ENCODE results near the gene KIF1A. TPM values are rescaled to one million over a fixed set of nuclear protein-coding genes. Genes with fewer than 3 reads are reported as not detected.

KIF1A gene
- total and polyA plus RNA-seq, 10 of the 15 experiments (the other 5 are each of a cell fraction or from before 2014, with no cell fraction given) = 0.04 to 0.95 (median 0.06) TPM; not detected in 5

DNA sequence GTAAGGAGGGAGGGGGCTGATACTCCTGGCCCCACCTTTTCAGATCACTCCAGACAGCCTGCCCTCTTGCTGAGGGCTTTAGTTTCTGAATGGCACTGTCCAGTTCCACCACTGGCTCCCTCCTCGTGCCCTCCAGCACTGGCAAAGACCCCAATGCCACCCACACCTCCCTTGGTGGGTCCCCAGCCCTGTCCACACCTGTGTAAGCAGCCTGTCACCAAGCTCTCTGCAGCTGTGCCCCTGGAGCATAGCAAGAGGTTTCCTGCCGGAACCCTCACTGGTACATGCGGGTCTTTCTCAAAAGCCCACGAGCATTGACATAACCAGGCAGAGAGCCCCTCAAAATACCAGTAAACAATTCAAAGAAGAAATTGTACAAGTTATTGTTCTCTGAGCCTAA is 17.6 kb upstream of the KIF1A start:
- in situ Hi-C loops (cut with MboI) (loop anchor here (25.0 kb wide), 1 partner anchor 325 kb away; no protein-coding TSS in a partner anchor), intact Hi-C loops (cut with micrococcal nuclease; ENCODE audit: unreplicated experiment) (no loop called here)
- H3K4me1 ChIP-seq (ENCODE audit: control insufficient read depth, insufficient read depth, low read length) = no peaks in the 10 kb centered on the region
- H3K4me2 ChIP-seq (ENCODE audit: control insufficient read depth, insufficient read depth) = no peak overlapping the region
- H3K9ac ChIP-seq (ENCODE audit: control insufficient read depth, insufficient read depth, low read length) = no peak overlapping the region
- ChIA-PET POLR2A (no interaction called here), RAD21 (ENCODE audit: unreplicated experiment) (no interaction called here), SMC1A (ENCODE audit: uncharacterized antibody, unreplicated experiment) (no interaction called here), CTCF (no interaction called here)
- no peak overlapping the region for H2AFZ ChIP-seq (ENCODE audit: control insufficient read depth, low read depth, low read length)
- WGBS (ENCODE audit: insufficient coverage, insufficient replicate concordance, low lambda C conversion rate, missing lambda C conversion rate) = 42% methylated on average over 4 of the region's 4 CpGs
- no peaks in the 10 kb centered on the region; a peak in 2 of 4 replicates for H3K27me3 ChIP-seq (replicated peaks in 1 of 2; ENCODE audit: control insufficient read depth in 2 of 2, insufficient read depth in 2 of 2, low read length in 1 of 2)
- H3K9me3 ChIP-seq (replicated peaks; ENCODE audit: control insufficient read depth, insufficient read depth, low read length) = no peaks in the 10 kb centered on the region
- H3K79me2 ChIP-seq (ENCODE audit: control insufficient read depth, insufficient read depth, low read length) = no peaks in the 10 kb centered on the region
- BruUV-seq (replicated peaks) = no TSS peak
- ATAC-seq (no peak), FAIRE-seq (no peak), DNase-seq (ENCODE audit: low read depth, low spot score) (no peak)
- no peak overlapping the region for H3K27ac ChIP-seq (ENCODE audit: control insufficient read depth, insufficient read depth)
- H3K36me3 ChIP-seq (ENCODE audit: control insufficient read depth in 2 of 2, insufficient read depth in 2 of 2, low read length in 1 of 2) = no peaks in the 10 kb centered on the region
- no peaks in the 10 kb centered on the region for H4K20me1 ChIP-seq (ENCODE audit: control insufficient read depth, insufficient read depth)
- no peak overlapping the region for H3K4me3 ChIP-seq
- TF ChIP-seq SUZ12 (IDR thresholded peaks at IDR 0.05; ENCODE audit: unreplicated experiment) (no peak), YY1 (IDR thresholded peaks at IDR 0.05; ENCODE audit: low read depth, low read length) (no peak), ZNF622 (IDR thresholded peaks at IDR 0.05) (no peak), TARDBP (IDR thresholded peaks at IDR 0.05; ENCODE audit: borderline replicate concordance) (no peak), RCOR1 (conservative IDR thresholded peaks at IDR 0.05; ENCODE audit: low read depth, low read length) (no peak), GATAD2B (conservative IDR thresholded peaks at IDR 0.05; ENCODE audit: low read depth) (no peak), CREM (IDR thresholded peaks at IDR 0.05; ENCODE audit: low read depth) (no peak), MTA3 (IDR thresholded peaks at IDR 0.05; ENCODE audit: borderline replicate concordance, low read length) (no peak), HDAC2 (IDR thresholded peaks at IDR 0.05) (no peak), WRNIP1 (IDR thresholded peaks at IDR 0.05; ENCODE audit: borderline replicate concordance, low read depth, low read length) (no peak), SUPT20H (IDR thresholded peaks at IDR 0.05; ENCODE audit: borderline replicate concordance, control insufficient read depth, low read depth, low read length) (no peak), ZZZ3 (IDR thresholded peaks at IDR 0.05; ENCODE audit: control insufficient read depth, insufficient read length, low read depth) (no peak), EED (IDR thresholded peaks at IDR 0.05; ENCODE audit: low read depth) (no peak), FOXK2 (IDR thresholded peaks at IDR 0.05) (no peak)
- TF ChIP-seq, protein P1, sequence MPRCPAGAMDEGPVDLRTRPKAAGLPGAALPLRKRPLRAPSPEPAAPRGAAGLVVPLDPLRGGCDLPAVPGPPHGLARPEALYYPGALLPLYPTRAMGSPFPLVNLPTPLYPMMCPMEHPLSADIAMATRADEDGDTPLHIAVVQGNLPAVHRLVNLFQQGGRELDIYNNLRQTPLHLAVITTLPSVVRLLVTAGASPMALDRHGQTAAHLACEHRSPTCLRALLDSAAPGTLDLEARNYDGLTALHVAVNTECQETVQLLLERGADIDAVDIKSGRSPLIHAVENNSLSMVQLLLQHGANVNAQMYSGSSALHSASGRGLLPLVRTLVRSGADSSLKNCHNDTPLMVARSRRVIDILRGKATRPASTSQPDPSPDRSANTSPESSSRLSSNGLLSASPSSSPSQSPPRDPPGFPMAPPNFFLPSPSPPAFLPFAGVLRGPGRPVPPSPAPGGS (IDR thresholded peaks at IDR 0.05; ENCODE audit: borderline replicate concordance, insufficient read depth, low read depth, low read length, poor library complexity, severe bottlenecking) = no peak
- TF ChIP-seq, protein P2, sequence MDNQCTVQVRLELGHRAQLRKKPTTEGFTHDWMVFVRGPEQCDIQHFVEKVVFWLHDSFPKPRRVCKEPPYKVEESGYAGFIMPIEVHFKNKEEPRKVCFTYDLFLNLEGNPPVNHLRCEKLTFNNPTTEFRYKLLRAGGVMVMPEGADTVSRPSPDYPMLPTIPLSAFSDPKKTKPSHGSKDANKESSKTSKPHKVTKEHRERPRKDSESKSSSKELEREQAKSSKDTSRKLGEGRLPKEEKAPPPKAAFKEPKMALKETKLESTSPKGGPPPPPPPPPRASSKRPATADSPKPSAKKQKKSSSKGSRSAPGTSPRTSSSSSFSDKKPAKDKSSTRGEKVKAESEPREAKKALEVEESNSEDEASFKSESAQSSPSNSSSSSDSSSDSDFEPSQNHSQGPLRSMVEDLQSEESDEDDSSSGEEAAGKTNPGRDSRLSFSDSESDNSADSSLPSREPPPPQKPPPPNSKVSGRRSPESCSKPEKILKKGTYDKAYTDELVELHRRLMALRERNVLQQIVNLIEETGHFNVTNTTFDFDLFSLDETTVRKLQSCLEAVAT (IDR thresholded peaks at IDR 0.05) = no peak
- TF ChIP-seq, protein P3, sequence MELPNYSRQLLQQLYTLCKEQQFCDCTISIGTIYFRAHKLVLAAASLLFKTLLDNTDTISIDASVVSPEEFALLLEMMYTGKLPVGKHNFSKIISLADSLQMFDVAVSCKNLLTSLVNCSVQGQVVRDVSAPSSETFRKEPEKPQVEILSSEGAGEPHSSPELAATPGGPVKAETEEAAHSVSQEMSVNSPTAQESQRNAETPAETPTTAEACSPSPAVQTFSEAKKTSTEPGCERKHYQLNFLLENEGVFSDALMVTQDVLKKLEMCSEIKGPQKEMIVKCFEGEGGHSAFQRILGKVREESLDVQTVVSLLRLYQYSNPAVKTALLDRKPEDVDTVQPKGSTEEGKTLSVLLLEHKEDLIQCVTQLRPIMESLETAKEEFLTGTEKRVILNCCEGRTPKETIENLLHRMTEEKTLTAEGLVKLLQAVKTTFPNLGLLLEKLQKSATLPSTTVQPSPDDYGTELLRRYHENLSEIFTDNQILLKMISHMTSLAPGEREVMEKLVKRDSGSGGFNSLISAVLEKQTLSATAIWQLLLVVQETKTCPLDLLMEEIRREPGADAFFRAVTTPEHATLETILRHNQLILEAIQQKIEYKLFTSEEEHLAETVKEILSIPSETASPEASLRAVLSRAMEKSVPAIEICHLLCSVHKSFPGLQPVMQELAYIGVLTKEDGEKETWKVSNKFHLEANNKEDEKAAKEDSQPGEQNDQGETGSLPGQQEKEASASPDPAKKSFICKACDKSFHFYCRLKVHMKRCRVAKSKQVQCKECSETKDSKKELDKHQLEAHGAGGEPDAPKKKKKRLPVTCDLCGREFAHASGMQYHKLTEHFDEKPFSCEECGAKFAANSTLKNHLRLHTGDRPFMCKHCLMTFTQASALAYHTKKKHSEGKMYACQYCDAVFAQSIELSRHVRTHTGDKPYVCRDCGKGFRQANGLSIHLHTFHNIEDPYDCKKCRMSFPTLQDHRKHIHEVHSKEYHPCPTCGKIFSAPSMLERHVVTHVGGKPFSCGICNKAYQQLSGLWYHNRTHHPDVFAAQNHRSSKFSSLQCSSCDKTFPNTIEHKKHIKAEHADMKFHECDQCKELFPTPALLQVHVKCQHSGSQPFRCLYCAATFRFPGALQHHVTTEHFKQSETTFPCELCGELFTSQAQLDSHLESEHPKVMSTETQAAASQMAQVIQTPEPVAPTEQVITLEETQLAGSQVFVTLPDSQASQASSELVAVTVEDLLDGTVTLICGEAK (IDR thresholded peaks at IDR 0.05; ENCODE audit: borderline replicate concordance) = no peak
